T-cell (primary cell): Measurements from ENCODE around the gene SELL. TPM values are rescaled to one million over a fixed set of nuclear protein-coding genes. Genes with fewer than 3 reads are reported as not detected.

ENCODE experiments used
- ATAC-seq, 4 experiments: fragments of 200-7000 bp in 3 of 4; fragments of 150-1000 bp in 1 of 4; cut with Tn5 transposase; replicated peaks in 1 of 4; 1 replicate in 3 of 4; 2 replicates in 1 of 4; pipeline ENCODE4 v1.10.0; 2021; ENCODE audit warnings: moderate library complexity in 3 of 4, mild to moderate bottlenecking in 2 of 4, moderate number of reproducible peaks in 1 of 4
- CTCF ChIA-PET, 2 donors: fragments of 300-600 bp; sonication (Branson Sonifier 250); formaldehyde crosslinking; loops; one replicate each; lab custom pipeline; 2022; ENCODE audit warnings: antibody characterized with exemption in 2 of 2; lab: Charles Lee
- POLR2A ChIA-PET, 2 donors: fragments of 300-600 bp; sonication (Branson Sonifier 250); formaldehyde crosslinking; loops; one replicate each; lab custom pipeline; 2022; ENCODE audit warnings: antibody characterized with exemption in 2 of 2; lab: Charles Lee
- DNase-seq, 35 experiments: peaks; one replicate each; pipeline versions ENCODE4 v3.0.0 to v3.0.0-alpha.2; 2013 to 2023
- H3K27ac ChIP-seq: one replicate; pipeline ENCODE4 v1.5.1; 2013; ENCODE audit warnings: low read length
- H3K27me3 ChIP-seq, 2 experiments: replicated peaks in 1 of 2; 1 replicate in 1 of 2; 2 replicates in 1 of 2; pipeline versions ENCODE4 v1.6.1 to v1.7.0; 2013; ENCODE audit warnings: low read length in 1 of 2, mixed read lengths in 1 of 2; ENCODE audit not compliant: control insufficient read depth in 2 of 2, insufficient read depth in 2 of 2; ENCODE audit errors: extremely low read depth in 1 of 2
- H3K36me3 ChIP-seq, 2 donors: 1 replicate in 1 of 2; 2 replicates in 1 of 2; pipeline versions ENCODE4 v1.6.1 to v1.7.0; 2013; ENCODE audit warnings: low read length in 1 of 2; ENCODE audit not compliant: control insufficient read depth in 2 of 2, insufficient read depth in 1 of 2; ENCODE audit errors: extremely low read depth in 1 of 2
- H3K4me1 ChIP-seq, 2 experiments: 1 replicate in 1 of 2; 2 replicates in 1 of 2; pipeline versions ENCODE4 v1.6.1 to v1.7.0; 2013; ENCODE audit warnings: low read length in 2 of 2, mixed read lengths in 1 of 2; ENCODE audit not compliant: insufficient read depth in 2 of 2, control insufficient read depth in 1 of 2; ENCODE audit errors: extremely low read depth in 1 of 2
- H3K4me3 ChIP-seq, 2 donors: 1 replicate in 1 of 2; 2 replicates in 1 of 2; pipeline versions ENCODE4 v1.5.1 to v1.7.0; 2013; ENCODE audit warnings: mild to moderate bottlenecking in 2 of 2, low read length in 1 of 2, moderate library complexity in 1 of 2; ENCODE audit not compliant: control insufficient read depth in 1 of 2; ENCODE audit errors: extremely low read depth in 1 of 2
- H3K9me3 ChIP-seq: 2 replicates; pipeline ENCODE4 v1.7.0; 2013
- H3K27ac Mint-ChIP-seq, 2 donors: one replicate each; pipeline ENCODE4 v1.8.0; 2020 to 2021; ENCODE audit warnings: mild to moderate bottlenecking in 2 of 2, mixed read lengths in 2 of 2
- H3K27me3 Mint-ChIP-seq, 2 donors: one replicate each; pipeline ENCODE4 v1.8.0; 2021 to 2022; ENCODE audit warnings: mixed read lengths in 2 of 2
- H3K36me3 Mint-ChIP-seq: one replicate; pipeline ENCODE4 v1.8.0; 2021; ENCODE audit warnings: mixed read lengths
- H3K4me1 Mint-ChIP-seq, 3 donors: one replicate each; pipeline ENCODE4 v1.8.0; 2020 to 2022; ENCODE audit warnings: mixed read lengths in 3 of 3, mild to moderate bottlenecking in 1 of 3
- H3K4me3 Mint-ChIP-seq, 3 donors: one replicate each; pipeline ENCODE4 v1.8.0; 2020 to 2022; ENCODE audit warnings: mild to moderate bottlenecking in 3 of 3, mixed read lengths in 3 of 3, moderate library complexity in 3 of 3
- H3K9me3 Mint-ChIP-seq, 3 donors: one replicate each; pipeline ENCODE4 v1.8.0; 2020 to 2022; ENCODE audit warnings: mixed read lengths in 3 of 3
- WGBS: methylation state at CpG from one replicate; pipeline ENCODE4 v1.1.5; 2013; ENCODE audit warnings: missing lambda C conversion rate; ENCODE audit not compliant: insufficient coverage; 5-methylcytosine and 5-hydroxymethylcytosine counted together
- total RNA-seq, 35 experiments: library from RNA in 6 of 35; stranded (reverse) in 6 of 35; fragments of 120-200 nt in 1 of 35; gene quantifications; one replicate each; pipeline versions ENCODE4 v1.2.1 to v1.2.4 and lab custom pipeline; 2013 to 2026

The SELL gene
- total RNA-seq (100 to 1,000 TPM; 305 to 461 (median 336) TPM), total RNA-seq (lab: John Stamatoyannopoulos, UW) (138 to 1,167 (median 537) reads per million in 29 experiments)
- total RNA-seq (2013) = 668 TPM

GRCh38 chr1:169711469-169712308 is at the start of gene SELL:
Gene SELL (minus strand): TSS chr1:169711620. CDS start chr1:169711498, 122 bp downstream.
- H3K4me3 Mint-ChIP-seq = peak within 1 kb of the TSS; percentile 88 to 98 (median 91)
- peak within 1 kb of the TSS; percentile 50 for H3K27ac ChIP-seq

GRCh38 chr1:169759038-169759437 is 47.6 kb upstream of the SELL start:
- Histone ChIP-seq H3K4me3 (no peak overlapping the region), H3K27me3 (no peaks in the 10 kb centered on the region), H3K36me3 (no peaks in the 10 kb centered on the region), H3K4me1 (no peaks in the 10 kb centered on the region), H3K9me3 (no peaks in the 10 kb centered on the region), H3K27ac (no peak overlapping the region)
- DNase-seq (no peak), ATAC-seq (no peak)
- 81% methylated on average over 3 of the region's 3 CpGs for WGBS
- Mint-ChIP-seq H3K4me1 (no peaks in the 10 kb centered on the region), H3K9me3 (peaks cover 0 to 6% (median 0%) of the 10 kb centered on the region in 3 donors), H3K27ac (no peak overlapping the region), H3K36me3 (no peaks in the 10 kb centered on the region), H3K27me3 (peaks cover 3 to 10% of the 10 kb centered on the region in 2 donors), H3K4me3 (no peak overlapping the region)
- ChIA-PET POLR2A (no interaction called here), CTCF (no interaction called here)

More at GRCh38 chr1:169711469-169712308, at the start of gene SELL:
- H3K4me1 ChIP-seq = peaks cover 4 to 16% of the 10 kb centered on the region in 2 experiments
- H3K27me3 Mint-ChIP-seq = peaks cover 3% of the 10 kb centered on the region in 2 donors
- CTCF ChIA-PET = interaction anchor here (0.5 to 3.9 kb wide), 36 partner anchors 10 to 1369 kb away, joined by 3 to 69 read pairs (median 4); partner anchors contain the start of genes F5 (in 2 of the 2), BLZF1 (in 1 of the 2), METTL18 (in 1 of the 2) and NME7 (in 1 of the 2)
- 0% methylated on average over 5 of the region's 6 CpGs for WGBS
- ATAC-seq (peak; percentile 76 to 81 (median 78)), DNase-seq (peak; percentile 43 to 89 (median 73))
- H3K27me3 ChIP-seq = no peaks in the 10 kb centered on the region
- POLR2A ChIA-PET = interaction anchor here in 1 of 2 donors (0.7 to 1.0 kb wide), 2 partner anchors 17 to 211 kb away, joined by 3 to 4 read pairs; no protein-coding TSS in a partner anchor
- H3K27ac Mint-ChIP-seq = peak within 1 kb of the TSS; percentile 99 to 100
- H3K36me3 Mint-ChIP-seq = peaks cover 24% of the 10 kb centered on the region
- no peaks in the 10 kb centered on the region for H3K9me3 ChIP-seq
- H3K9me3 Mint-ChIP-seq = peaks cover 0 to 6% (median 3%) of the 10 kb centered on the region in 3 donors
- peaks cover 19 to 35% (median 29%) of the 10 kb centered on the region in 3 donors for H3K4me1 Mint-ChIP-seq
- peak within 1 kb of the TSS; percentile 59 to 76 for H3K4me3 ChIP-seq
- H3K36me3 ChIP-seq = peaks cover 0 to 13% of the 10 kb centered on the region in 2 donors

GRCh38 chr1:169753549-169753948 is 42.1 kb upstream of the SELL start:
- Mint-ChIP-seq H3K27ac (no peak overlapping the region), H3K27me3 (peaks cover 3 to 8% of the 10 kb centered on the region in 2 donors), H3K4me1 (no peaks in the 10 kb centered on the region), H3K36me3 (no peaks in the 10 kb centered on the region), H3K9me3 (no peaks in the 10 kb centered on the region), H3K4me3 (no peak overlapping the region)
- Histone ChIP-seq H3K4me3 (no peak overlapping the region), H3K9me3 (no peaks in the 10 kb centered on the region), H3K27me3 (no peaks in the 10 kb centered on the region), H3K4me1 (no peaks in the 10 kb centered on the region), H3K36me3 (no peaks in the 10 kb centered on the region), H3K27ac (no peak overlapping the region)
- DNase-seq = no peak
- WGBS = no CpG with 5 or more reads among the region's 4 CpGs
- ChIA-PET CTCF (no interaction called here), POLR2A (no interaction called here)
- no peak for ATAC-seq

GRCh38 chr1:169750041-169750440 is 38.6 kb upstream of the SELL start:
- no peaks in the 10 kb centered on the region for H3K9me3 Mint-ChIP-seq
- WGBS = 75% methylated on average over 1 of the region's 1 CpG
- CTCF ChIA-PET = no interaction called here

GRCh38 chr1:169746550-169746949 is 35.1 kb upstream of the SELL start:
- no peak overlapping the region for H3K4me3 ChIP-seq
- no peak overlapping the region for H3K27ac ChIP-seq
- no peak for ATAC-seq
- H3K4me1 ChIP-seq = no peaks in the 10 kb centered on the region
- H3K9me3 ChIP-seq = no peaks in the 10 kb centered on the region
- H3K4me1 Mint-ChIP-seq = no peaks in the 10 kb centered on the region
- no peak overlapping the region for H3K27ac Mint-ChIP-seq
- no CpG with 5 or more reads among the region's 2 CpGs for WGBS
- no peaks in the 10 kb centered on the region for H3K36me3 Mint-ChIP-seq
- DNase-seq = no peak
- no peaks in the 10 kb centered on the region for H3K27me3 Mint-ChIP-seq
- no peak overlapping the region for H3K4me3 Mint-ChIP-seq
- H3K36me3 ChIP-seq = no peaks in the 10 kb centered on the region
- H3K27me3 ChIP-seq = no peaks in the 10 kb centered on the region
- H3K9me3 Mint-ChIP-seq = peaks cover 0 to 5% (median 0%) of the 10 kb centered on the region in 3 donors
- POLR2A ChIA-PET = no interaction called here
- CTCF ChIA-PET = no interaction called here

More at GRCh38 chr1:169750041-169750440, 38.6 kb upstream of the SELL start:
- ATAC-seq (no peak), DNase-seq (no peak)
- H3K4me1 ChIP-seq = no peaks in the 10 kb centered on the region
- H3K27ac ChIP-seq = no peak overlapping the region
- no peaks in the 10 kb centered on the region for H3K27me3 ChIP-seq
- no peaks in the 10 kb centered on the region for H3K36me3 ChIP-seq
- H3K27me3 Mint-ChIP-seq = no peaks in the 10 kb centered on the region
- H3K27ac Mint-ChIP-seq = no peak overlapping the region
- H3K4me1 Mint-ChIP-seq = no peaks in the 10 kb centered on the region
- H3K36me3 Mint-ChIP-seq = no peaks in the 10 kb centered on the region
- no peaks in the 10 kb centered on the region for H3K9me3 ChIP-seq
- H3K4me3 ChIP-seq = no peak overlapping the region
- POLR2A ChIA-PET = no interaction called here
- no peak overlapping the region for H3K4me3 Mint-ChIP-seq

GRCh38 chr1:169745015-169745861 is 33.8 kb upstream of the SELL start:
- no peaks in the 10 kb centered on the region for H3K4me1 Mint-ChIP-seq
- ChIA-PET POLR2A (no interaction called here), CTCF (no interaction called here)
- peaks cover 0 to 5% (median 0%) of the 10 kb centered on the region in 3 donors for H3K9me3 Mint-ChIP-seq
- no peaks in the 10 kb centered on the region for H3K4me1 ChIP-seq
- H3K27me3 Mint-ChIP-seq = no peaks in the 10 kb centered on the region
- H3K4me3 ChIP-seq = no peak overlapping the region
- H3K27me3 ChIP-seq = no peaks in the 10 kb centered on the region
- no peak for DNase-seq
- H3K27ac ChIP-seq = no peak overlapping the region
- no peaks in the 10 kb centered on the region for H3K9me3 ChIP-seq
- H3K36me3 ChIP-seq = no peaks in the 10 kb centered on the region
- no peak overlapping the region for H3K4me3 Mint-ChIP-seq
- no peak overlapping the region for H3K27ac Mint-ChIP-seq
- H3K36me3 Mint-ChIP-seq = no peaks in the 10 kb centered on the region
- ATAC-seq = no peak
- 94% methylated on average over 3 of the region's 5 CpGs for WGBS
